ENCODE data around the gene LRIT3. TPM values are rescaled to one million over a fixed set of nuclear protein-coding genes. Genes with fewer than 3 reads are reported as not detected.

The LRIT3 gene
- total RNA-seq, 6 experiments from 2014 or later, result 0.05 TPM; not detected in 5

DNA sequence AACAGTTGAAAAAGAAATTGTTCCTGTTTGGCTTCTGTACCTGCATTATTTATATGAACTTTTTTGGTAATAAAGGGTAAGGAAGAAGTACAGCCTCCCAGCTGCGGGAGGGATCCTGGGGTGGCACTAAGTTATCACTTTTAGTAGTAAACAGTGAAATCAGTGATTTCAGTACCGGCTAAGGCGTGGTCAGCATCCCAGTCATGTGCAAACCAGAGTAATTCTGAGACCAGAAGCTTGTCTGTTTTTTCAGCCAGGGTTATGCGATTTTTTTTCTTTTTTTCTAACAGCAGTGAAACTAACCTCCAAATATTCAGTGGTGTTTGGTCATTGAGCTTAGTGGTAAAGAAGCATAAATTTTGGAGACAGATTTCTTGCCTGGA, 68.1 kb downstream of the LRIT3 start:
- no peak overlapping the region for H3K27ac Mint-ChIP-seq
- H3K9me3 Mint-ChIP-seq, result no peaks in the 10 kb centered on the region
- H3K4me3 Mint-ChIP-seq, result no peak overlapping the region
- H3K27me3 Mint-ChIP-seq (ENCODE audit: insufficient read depth), result peaks cover 4% of the 10 kb centered on the region
- no peak for DNase-seq
- TF ChIP-seq, protein P1, sequence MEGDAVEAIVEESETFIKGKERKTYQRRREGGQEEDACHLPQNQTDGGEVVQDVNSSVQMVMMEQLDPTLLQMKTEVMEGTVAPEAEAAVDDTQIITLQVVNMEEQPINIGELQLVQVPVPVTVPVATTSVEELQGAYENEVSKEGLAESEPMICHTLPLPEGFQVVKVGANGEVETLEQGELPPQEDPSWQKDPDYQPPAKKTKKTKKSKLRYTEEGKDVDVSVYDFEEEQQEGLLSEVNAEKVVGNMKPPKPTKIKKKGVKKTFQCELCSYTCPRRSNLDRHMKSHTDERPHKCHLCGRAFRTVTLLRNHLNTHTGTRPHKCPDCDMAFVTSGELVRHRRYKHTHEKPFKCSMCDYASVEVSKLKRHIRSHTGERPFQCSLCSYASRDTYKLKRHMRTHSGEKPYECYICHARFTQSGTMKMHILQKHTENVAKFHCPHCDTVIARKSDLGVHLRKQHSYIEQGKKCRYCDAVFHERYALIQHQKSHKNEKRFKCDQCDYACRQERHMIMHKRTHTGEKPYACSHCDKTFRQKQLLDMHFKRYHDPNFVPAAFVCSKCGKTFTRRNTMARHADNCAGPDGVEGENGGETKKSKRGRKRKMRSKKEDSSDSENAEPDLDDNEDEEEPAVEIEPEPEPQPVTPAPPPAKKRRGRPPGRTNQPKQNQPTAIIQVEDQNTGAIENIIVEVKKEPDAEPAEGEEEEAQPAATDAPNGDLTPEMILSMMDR (IDR thresholded peaks at IDR 0.05), result no peak
- H3K36me3 Mint-ChIP-seq (ENCODE audit: low read depth), result no peaks in the 10 kb centered on the region
- peaks cover 41% of the 10 kb centered on the region for H3K4me1 Mint-ChIP-seq (ENCODE audit: low read depth)

GRCh38 chr4:109921384-109921808, 73.5 kb downstream of the LRIT3 start:
- TF ChIP-seq, protein P1 (IDR thresholded peaks at IDR 0.05), result no peak
- no peaks in the 10 kb centered on the region; the same call in 1 of the 2 replicates for H3K27me3 Mint-ChIP-seq (ENCODE audit: insufficient read depth)
- peak; percentile 98 for DNase-seq
- H3K36me3 Mint-ChIP-seq (ENCODE audit: low read depth), result no peaks in the 10 kb centered on the region
- H3K27ac Mint-ChIP-seq, result peak overlapping the region; percentile 80
- H3K4me1 Mint-ChIP-seq (ENCODE audit: low read depth), result peaks cover 30% of the 10 kb centered on the region
- H3K9me3 Mint-ChIP-seq, result no peaks in the 10 kb centered on the region
- no peak overlapping the region for H3K4me3 Mint-ChIP-seq

Other genes with a start within 250 kb of the LRIT3 start
- gene CASP6, start 144.7 kb upstream of the LRIT3 start, total RNA-seq (2021; fragmentation: NEBNext Ultra II Directional; extraction: Animal tissue kit (Norgen Biotek cat#: 25700)), result 10 to 100 TPM; 14.2 to 19.9 (median 16.3) TPM
- 10 to 100 TPM; 33.1 to 40.7 (median 38.1) TPM for gene PLA2G12A, start 118.0 kb upstream of the LRIT3 start, total RNA-seq (2021; fragmentation: NEBNext Ultra II Directional; extraction: Animal tissue kit (Norgen Biotek cat#: 25700))
- gene CFI, start 46.1 kb upstream of the LRIT3 start, total RNA-seq (2021; fragmentation: NEBNext Ultra II Directional; extraction: Animal tissue kit (Norgen Biotek cat#: 25700)), result not detected
- 10 to 100 TPM; 20.1 to 26.8 (median 24.8) TPM for gene GAR1, start 32.3 kb upstream of the LRIT3 start, total RNA-seq (2021; fragmentation: NEBNext Ultra II Directional; extraction: Animal tissue kit (Norgen Biotek cat#: 25700))
- not detected for gene RRH, start 20.1 kb upstream of the LRIT3 start, total RNA-seq (2021; fragmentation: NEBNext Ultra II Directional; extraction: Animal tissue kit (Norgen Biotek cat#: 25700))
- 1 to 10 TPM; 1.1 to 2.2 (median 1.7) TPM for gene EGF, start 64.8 kb downstream of the LRIT3 start, total RNA-seq (2021; fragmentation: NEBNext Ultra II Directional; extraction: Animal tissue kit (Norgen Biotek cat#: 25700))

Measured in HFFc6 (cell line).